ENCODE data around the gene MORC1.

- no peak for TF ChIP-seq CTCF (IDR thresholded peaks at IDR 0.05)
- TF ChIP-seq ZFX (IDR thresholded peaks at IDR 0.05; ENCODE audit: borderline replicate concordance) = no peak
These were observed 26.1 kb downstream of the MORC1 start for GRCh38 chr3:109091846-109092245.

Measured in 22Rv1 (cell line).